GM12875 (cell line): ENCODE data around the gene PHLPP1.
"Not testable (repeated sequence)": the region's sequence is repeated elsewhere in the genome, so short reads cannot be mapped to it uniquely, and the experiment has no call there.

Source experiments
- H3K4me3 ChIP-seq: one replicate; pipeline ENCODE4 v1.5.1; 2011; ENCODE audit warnings: low read depth, low read length, control low read depth
- TF ChIP-seq, protein P1 (sequence below): IDR thresholded peaks from 2 replicates; pipeline ENCODE4 v1.5.1; 2011; ENCODE audit warnings: low read depth, mild to moderate bottlenecking, control low read depth, inconsistent platforms, low read length, moderate library complexity, borderline replicate concordance; ENCODE audit not compliant: insufficient read depth

PHLPP1 gene

GRCh38 chr18:62688743-62689317, 26.5 kb upstream of the PHLPP1 start:
- no peak overlapping the region for H3K4me3 ChIP-seq
- TF ChIP-seq, protein P1, sequence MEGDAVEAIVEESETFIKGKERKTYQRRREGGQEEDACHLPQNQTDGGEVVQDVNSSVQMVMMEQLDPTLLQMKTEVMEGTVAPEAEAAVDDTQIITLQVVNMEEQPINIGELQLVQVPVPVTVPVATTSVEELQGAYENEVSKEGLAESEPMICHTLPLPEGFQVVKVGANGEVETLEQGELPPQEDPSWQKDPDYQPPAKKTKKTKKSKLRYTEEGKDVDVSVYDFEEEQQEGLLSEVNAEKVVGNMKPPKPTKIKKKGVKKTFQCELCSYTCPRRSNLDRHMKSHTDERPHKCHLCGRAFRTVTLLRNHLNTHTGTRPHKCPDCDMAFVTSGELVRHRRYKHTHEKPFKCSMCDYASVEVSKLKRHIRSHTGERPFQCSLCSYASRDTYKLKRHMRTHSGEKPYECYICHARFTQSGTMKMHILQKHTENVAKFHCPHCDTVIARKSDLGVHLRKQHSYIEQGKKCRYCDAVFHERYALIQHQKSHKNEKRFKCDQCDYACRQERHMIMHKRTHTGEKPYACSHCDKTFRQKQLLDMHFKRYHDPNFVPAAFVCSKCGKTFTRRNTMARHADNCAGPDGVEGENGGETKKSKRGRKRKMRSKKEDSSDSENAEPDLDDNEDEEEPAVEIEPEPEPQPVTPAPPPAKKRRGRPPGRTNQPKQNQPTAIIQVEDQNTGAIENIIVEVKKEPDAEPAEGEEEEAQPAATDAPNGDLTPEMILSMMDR = no peak

DNA sequence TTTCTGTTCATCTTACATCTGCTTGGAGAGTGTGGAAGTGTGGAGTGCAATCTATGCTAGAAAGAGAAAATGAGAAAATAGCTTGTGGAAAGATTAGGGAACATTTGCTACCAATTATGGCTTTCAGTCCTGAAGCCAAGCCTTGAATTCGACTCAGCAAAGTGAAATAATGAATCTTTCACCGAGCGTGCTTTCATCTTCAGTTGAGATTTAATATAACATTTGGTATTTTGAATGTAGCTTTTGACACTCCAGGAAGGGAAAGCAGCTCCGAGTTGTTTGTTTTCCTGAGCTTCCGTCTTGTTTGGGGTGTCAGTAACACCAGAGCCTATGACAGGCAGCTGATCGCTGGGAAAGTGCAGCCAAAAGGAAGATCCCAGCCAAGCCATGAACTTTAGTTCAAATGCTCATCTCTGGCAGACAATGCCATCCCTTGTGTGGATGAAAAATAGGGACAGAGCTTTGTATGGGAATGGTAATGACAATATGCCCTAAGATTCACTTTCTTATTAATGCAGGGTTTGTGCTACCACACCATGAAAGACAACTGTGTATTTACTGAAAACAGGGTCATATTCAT, 25.0 kb upstream of the PHLPP1 start:
- TF ChIP-seq, protein P1 = no peak
- H3K4me3 ChIP-seq = no peak overlapping the region

DNA sequence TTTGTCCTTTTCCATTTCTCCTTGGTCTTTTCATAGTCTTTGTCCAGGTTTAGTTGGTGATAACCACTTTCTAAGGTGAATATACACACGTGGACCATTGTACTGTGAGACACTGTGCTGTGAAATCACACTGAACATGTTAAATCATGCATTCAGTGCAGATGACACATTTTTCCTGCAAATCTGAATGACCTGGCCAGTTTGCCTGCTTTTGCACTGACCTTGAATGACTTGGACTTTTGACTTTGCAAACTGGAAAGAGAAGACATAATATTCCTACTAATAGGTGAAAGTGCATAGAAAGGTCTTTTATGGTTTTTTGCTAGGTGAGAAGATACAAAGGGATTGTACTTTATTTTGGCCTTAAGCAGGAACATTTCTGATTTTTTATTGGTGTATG, 21.7 kb upstream of the PHLPP1 start:
- H3K4me3 ChIP-seq = no peak overlapping the region
- TF ChIP-seq, protein P1 = no peak

GRCh38 chr18:62697636-62698035, 17.7 kb upstream of the PHLPP1 start:
- no peak overlapping the region for H3K4me3 ChIP-seq
- TF ChIP-seq, protein P1 = no peak

DNA sequence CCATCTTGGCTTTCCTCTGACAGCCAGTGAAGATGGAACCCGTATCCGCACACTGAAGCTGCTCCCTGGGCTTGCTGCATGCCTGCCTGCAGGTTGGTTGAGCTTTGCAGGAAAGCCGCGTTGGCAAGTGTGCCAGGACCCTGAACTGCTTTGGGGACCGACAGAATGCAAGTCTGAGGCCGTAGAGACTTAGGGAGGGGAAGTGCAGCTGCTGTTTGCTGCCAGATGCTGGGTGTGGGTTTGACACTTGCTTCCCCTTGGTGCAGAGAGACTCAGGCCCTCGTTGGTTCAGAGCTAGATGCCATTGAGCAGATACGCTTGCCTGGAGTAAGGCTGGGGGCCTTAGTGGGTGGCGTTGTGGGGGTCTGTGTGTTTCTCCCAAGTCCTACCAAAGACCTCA, 13.1 kb upstream of the PHLPP1 start:
- TF ChIP-seq, protein P1 = no peak
- no peak overlapping the region for H3K4me3 ChIP-seq

DNA sequence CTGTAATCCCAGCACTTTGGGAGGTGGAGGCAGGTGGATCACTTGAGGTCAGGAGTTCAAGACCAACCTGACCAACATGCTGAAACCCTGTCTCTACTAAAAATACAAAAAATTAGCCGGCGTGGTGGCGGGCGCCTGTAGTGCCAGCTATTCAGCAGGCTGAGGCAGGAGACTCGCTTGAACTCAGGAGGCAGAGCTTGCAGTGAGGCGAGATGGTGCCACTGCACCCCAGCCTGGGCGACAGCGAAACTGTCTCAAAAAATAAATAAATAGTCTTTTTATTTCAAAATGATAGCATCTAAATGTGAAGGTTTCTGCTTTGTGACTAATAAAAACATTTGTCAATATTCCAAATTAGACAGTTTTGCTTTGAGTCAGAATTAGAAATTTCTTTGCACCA, 8.5 kb upstream of the PHLPP1 start:
- not testable (repeated sequence) for H3K4me3 ChIP-seq

GRCh38 chr18:62709908-62710307, 5.4 kb upstream of the PHLPP1 start:
- not testable (repeated sequence) for H3K4me3 ChIP-seq

DNA sequence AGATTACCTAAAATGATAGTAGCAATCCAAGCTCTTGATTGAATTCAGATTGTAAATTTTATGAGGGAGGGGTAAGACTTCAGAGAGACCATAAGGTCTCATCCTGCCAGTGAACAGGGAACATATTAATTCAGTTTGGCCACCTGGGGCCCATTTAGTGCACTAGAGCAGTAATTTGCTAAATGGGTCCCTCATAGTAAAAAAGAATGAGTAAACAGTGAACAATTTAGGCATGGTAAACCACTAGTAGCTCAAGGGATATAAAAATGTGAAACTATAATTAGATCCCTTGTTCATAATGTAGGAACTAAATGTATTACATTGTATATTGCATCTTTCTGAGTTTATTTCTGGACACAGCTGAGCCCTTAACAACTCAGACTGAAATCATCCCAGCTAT, 4.9 kb upstream of the PHLPP1 start:
- no peak overlapping the region for H3K4me3 ChIP-seq
- TF ChIP-seq, protein P1 = no peak
